ENCODE measurements around the gene SDF2. TPM values are rescaled to one million over a fixed set of nuclear protein-coding genes. Genes with fewer than 3 reads are reported as not detected.
A peak's percentile ranks its signal among the peaks of the same experiment; 100 is the strongest.

Gene SDF2
- 70.8 TPM for polyA plus RNA-seq (2013, experiment 1 of 2)
- polyA plus RNA-seq (2013, experiment 2 of 2), result 50.5 TPM

- H3K9me3 ChIP-seq (ENCODE audit: control insufficient read depth, low read length), result peaks cover 13% of the 10 kb centered on the region
- WGBS, 2 experiments (ENCODE audit: insufficient coverage in 2 of 2), result 0 to 1% methylated on average over 56 to 59 of the region's 66 CpGs
- peak within 1 kb of the TSS; percentile 86 for H3K4me3 ChIP-seq (ENCODE audit: extremely low read depth, insufficient read depth, low read length, poor library complexity, severe bottlenecking)
- H3K27ac ChIP-seq (ENCODE audit: low read depth, low read length, severe bottlenecking), result peak within 1 kb of the TSS; percentile 92
- H3K4me1 ChIP-seq (ENCODE audit: control insufficient read depth, insufficient read depth, low read length, poor library complexity, severe bottlenecking), result peaks cover 4% of the 10 kb centered on the region
- H3K36me3 ChIP-seq (ENCODE audit: control insufficient read depth, insufficient read depth, low read length), result peaks cover 64% of the 10 kb centered on the region
These were observed at the start of gene SDF2, which contains the start of gene SUPT6H for GRCh38 chr17:28661635-28662526. Gene SDF2 (minus strand): TSS chr17:28661906. CDS start chr17:28661876, 30 bp downstream. Gene SUPT6H (plus strand): TSS chr17:28662205. CDS start chr17:28673402, 11,197 bp downstream.

GRCh38 chr17:28710861-28711722 lies 49.4 kb upstream of the SDF2 start:
- WGBS, 2 experiments (ENCODE audit: insufficient coverage in 2 of 2), result 0% methylated on average over 66 to 67 of the region's 74 CpGs
- peaks cover 13% of the 10 kb centered on the region for H3K4me1 ChIP-seq (ENCODE audit: control insufficient read depth, insufficient read depth, low read length, poor library complexity, severe bottlenecking)
- H3K9me3 ChIP-seq (ENCODE audit: control insufficient read depth, low read length), result no peaks in the 10 kb centered on the region
- peaks cover 39% of the 10 kb centered on the region for H3K36me3 ChIP-seq (ENCODE audit: control insufficient read depth, insufficient read depth, low read length)
- H3K27ac ChIP-seq (ENCODE audit: low read depth, low read length, severe bottlenecking), result peak overlapping the region; percentile 92
- H3K4me3 ChIP-seq (ENCODE audit: extremely low read depth, insufficient read depth, low read length, poor library complexity, severe bottlenecking), result peak overlapping the region; percentile 58

- WGBS, 2 experiments (ENCODE audit: insufficient coverage in 2 of 2), result 100% methylated on average over 1 of the region's 2 CpGs
- Histone ChIP-seq H3K4me1 (ENCODE audit: control insufficient read depth, insufficient read depth, low read length, poor library complexity, severe bottlenecking) (no peaks in the 10 kb centered on the region), H3K9me3 (ENCODE audit: control insufficient read depth, low read length) (no peaks in the 10 kb centered on the region), H3K36me3 (ENCODE audit: control insufficient read depth, insufficient read depth, low read length) (peaks cover 39% of the 10 kb centered on the region), H3K4me3 (ENCODE audit: extremely low read depth, insufficient read depth, low read length, poor library complexity, severe bottlenecking) (no peak overlapping the region), H3K27ac (ENCODE audit: low read depth, low read length, severe bottlenecking) (no peak overlapping the region)
These were observed 45.6 kb upstream of the SDF2 start for GRCh38 chr17:28707339-28707720.

DNA sequence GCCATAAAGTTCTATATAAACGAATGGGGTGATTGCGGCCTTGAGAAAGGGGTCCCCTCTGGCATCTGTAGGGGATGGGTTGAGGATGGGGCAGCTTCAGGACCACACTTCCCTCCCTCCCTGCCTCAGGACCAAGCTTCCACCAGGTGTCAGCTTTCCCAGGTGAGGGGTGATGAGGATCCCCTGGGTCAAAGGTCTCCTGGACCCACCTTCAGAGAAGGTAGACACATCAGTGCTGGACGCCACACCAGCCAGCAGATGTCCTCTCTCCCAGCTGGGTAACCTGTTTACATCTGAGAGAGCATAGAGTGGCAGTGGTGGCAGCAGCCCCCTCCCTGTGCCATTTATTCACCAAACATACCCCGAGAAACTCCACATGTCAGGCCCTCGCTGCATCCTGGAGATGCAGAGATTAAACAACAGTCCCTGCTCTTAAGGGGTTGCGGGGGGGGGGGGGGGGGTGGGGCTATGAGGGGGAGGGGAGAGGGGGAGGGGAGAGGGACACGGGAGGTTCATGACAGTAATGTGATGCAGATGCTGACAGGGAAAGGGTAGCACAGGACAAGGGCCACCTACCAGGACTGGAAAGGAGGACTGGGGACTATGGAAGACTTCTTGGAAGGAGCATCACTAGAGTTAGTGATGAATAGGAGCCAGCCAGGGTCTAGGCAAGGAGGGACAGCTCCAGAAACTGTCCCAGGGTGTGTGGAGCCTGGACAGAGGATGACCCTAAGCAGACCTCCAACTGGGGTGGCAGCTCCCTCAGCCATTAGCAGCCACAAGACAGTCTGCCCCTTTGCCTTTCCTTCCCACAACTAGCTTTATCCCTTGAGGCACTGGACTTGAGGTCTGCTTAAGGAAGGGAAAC lies 45.0 kb upstream of the SDF2 start:
- no peak overlapping the region for H3K4me3 ChIP-seq (ENCODE audit: extremely low read depth, insufficient read depth, low read length, poor library complexity, severe bottlenecking)
- H3K9me3 ChIP-seq (ENCODE audit: control insufficient read depth, low read length), result no peaks in the 10 kb centered on the region
- no peak overlapping the region for H3K27ac ChIP-seq (ENCODE audit: low read depth, low read length, severe bottlenecking)
- peaks cover 46% of the 10 kb centered on the region for H3K36me3 ChIP-seq (ENCODE audit: control insufficient read depth, insufficient read depth, low read length)
- 29 to 83% methylated on average over 1 to 2 of the region's 7 CpGs for WGBS, 2 experiments (ENCODE audit: insufficient coverage in 2 of 2)
- H3K4me1 ChIP-seq (ENCODE audit: control insufficient read depth, insufficient read depth, low read length, poor library complexity, severe bottlenecking), result no peaks in the 10 kb centered on the region

DNA sequence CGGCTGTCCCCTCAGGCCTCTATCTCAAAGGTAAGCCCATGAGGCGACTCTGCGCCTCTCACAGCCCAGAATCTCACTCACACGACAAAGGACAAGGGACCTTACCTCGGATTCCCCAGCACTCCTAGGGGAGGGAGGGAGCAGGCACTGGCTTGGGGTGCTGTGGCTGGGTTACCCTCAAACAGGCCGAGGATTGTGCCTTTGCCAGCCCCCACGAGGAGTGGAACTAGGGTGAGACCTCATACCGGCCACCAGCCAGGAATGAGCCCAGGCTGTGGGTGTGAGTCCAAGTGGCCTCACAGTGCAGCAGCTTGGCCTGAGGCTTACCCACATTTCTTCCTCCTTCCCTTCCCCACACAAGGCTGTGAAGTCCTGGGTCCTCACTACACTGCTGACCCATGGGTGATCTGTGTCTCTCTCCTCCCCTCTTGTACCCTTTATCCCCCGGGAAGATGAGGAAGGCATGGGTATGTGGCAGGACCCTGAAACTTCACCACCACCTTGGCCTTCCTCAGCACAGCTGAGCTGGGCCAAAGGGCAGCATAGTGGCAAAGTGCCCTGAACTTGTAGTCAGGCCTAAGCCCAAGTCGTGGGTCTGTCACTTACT lies 44.1 kb upstream of the SDF2 start:
- peaks cover 54% of the 10 kb centered on the region for H3K36me3 ChIP-seq (ENCODE audit: control insufficient read depth, insufficient read depth, low read length)
- no peak overlapping the region for H3K4me3 ChIP-seq (ENCODE audit: extremely low read depth, insufficient read depth, low read length, poor library complexity, severe bottlenecking)
- H3K9me3 ChIP-seq (ENCODE audit: control insufficient read depth, low read length), result no peaks in the 10 kb centered on the region
- H3K4me1 ChIP-seq (ENCODE audit: control insufficient read depth, insufficient read depth, low read length, poor library complexity, severe bottlenecking), result no peaks in the 10 kb centered on the region
- WGBS, 2 experiments (ENCODE audit: insufficient coverage in 2 of 2), result 88 to 92% methylated on average over 3 to 8 of the region's 10 CpGs
- peak overlapping the region; percentile 16 for H3K27ac ChIP-seq (ENCODE audit: low read depth, low read length, severe bottlenecking)

DNA sequence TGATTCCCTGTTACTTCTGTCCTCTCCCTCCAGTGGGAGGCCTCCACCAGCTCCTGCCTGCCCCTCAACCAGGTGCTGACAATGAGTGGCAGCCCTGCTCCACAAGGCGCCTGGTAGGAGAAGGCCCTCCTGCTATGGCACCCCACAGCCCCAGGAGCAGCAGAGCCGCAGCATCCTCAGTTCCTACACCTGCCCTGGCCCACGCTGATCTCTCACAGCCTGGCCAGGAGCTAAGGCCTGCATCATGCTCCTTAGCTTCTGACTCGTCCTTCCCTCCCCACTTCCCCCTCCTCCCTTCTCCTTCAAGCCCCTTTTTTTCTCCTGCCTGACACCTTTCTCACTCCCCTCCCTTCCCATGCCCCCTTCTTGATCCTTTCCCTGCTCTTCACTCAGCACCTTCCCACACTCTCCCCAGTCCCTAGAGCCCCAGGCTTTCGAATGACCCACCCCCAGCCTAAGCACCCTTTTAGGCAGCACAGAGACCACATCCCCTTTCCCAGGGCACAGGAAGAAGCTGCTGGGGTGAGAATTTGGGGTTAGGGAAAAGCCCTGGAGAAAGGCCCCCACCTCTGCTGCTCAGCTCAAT lies 43.5 kb upstream of the SDF2 start:
- 80 to 87% methylated on average over 4 to 5 of the region's 5 CpGs for WGBS, 2 experiments (ENCODE audit: insufficient coverage in 2 of 2)
- Histone ChIP-seq H3K4me3 (ENCODE audit: extremely low read depth, insufficient read depth, low read length, poor library complexity, severe bottlenecking) (no peak overlapping the region), H3K9me3 (ENCODE audit: control insufficient read depth, low read length) (no peaks in the 10 kb centered on the region), H3K36me3 (ENCODE audit: control insufficient read depth, insufficient read depth, low read length) (peaks cover 61% of the 10 kb centered on the region), H3K4me1 (ENCODE audit: control insufficient read depth, insufficient read depth, low read length, poor library complexity, severe bottlenecking) (no peaks in the 10 kb centered on the region), H3K27ac (ENCODE audit: low read depth, low read length, severe bottlenecking) (peak overlapping the region; percentile 16)

DNA sequence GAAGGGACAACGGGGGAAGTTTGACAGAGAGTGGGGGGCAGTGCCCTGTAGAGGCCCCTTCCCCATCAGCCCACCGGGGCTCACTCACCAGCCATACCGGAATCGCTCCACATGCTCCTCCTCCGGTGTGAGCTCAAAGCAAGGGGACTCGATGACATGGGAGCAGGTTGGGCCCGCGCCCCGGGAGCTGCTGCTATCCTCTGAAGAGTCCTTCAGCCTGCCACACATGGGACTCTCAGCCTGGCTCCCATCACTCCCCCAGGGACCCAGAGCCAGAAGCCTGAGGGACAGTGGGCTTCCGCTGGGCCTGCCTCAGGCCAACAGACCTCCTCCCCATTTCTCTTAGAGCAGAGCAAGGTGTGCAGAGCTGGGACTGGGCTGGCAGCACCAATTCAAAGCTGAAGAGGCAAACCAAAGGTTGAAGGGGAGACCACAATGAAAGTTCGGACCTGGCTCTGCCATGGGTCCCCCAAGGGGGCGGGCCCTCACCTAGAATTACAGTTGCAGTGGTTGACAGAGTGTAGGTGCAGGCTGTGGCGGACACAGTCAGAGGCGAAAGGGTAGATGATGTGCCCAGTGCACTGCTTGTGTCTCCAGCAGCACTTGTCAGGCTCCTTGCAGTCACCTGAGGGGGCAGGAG lies 42.6 kb upstream of the SDF2 start:
- Histone ChIP-seq H3K9me3 (ENCODE audit: control insufficient read depth, low read length) (no peaks in the 10 kb centered on the region), H3K4me1 (ENCODE audit: control insufficient read depth, insufficient read depth, low read length, poor library complexity, severe bottlenecking) (no peaks in the 10 kb centered on the region), H3K27ac (ENCODE audit: low read depth, low read length, severe bottlenecking) (no peak overlapping the region), H3K4me3 (ENCODE audit: extremely low read depth, insufficient read depth, low read length, poor library complexity, severe bottlenecking) (no peak overlapping the region), H3K36me3 (ENCODE audit: control insufficient read depth, insufficient read depth, low read length) (peaks cover 63% of the 10 kb centered on the region)
- WGBS, 2 experiments (ENCODE audit: insufficient coverage in 2 of 2), result 92 to 94% methylated on average over 12 to 13 of the region's 14 CpGs

- 94 to 98% methylated on average over 11 to 15 of the region's 16 CpGs for whole genome bisulfite sequencing, 2 experiments (ENCODE audit: insufficient coverage in 2 of 2)
- Histone ChIP-seq H3K36me3 (ENCODE audit: control insufficient read depth, insufficient read depth, low read length) (peaks cover 66% of the 10 kb centered on the region), H3K4me3 (ENCODE audit: extremely low read depth, insufficient read depth, low read length, poor library complexity, severe bottlenecking) (no peak overlapping the region), H3K9me3 (ENCODE audit: control insufficient read depth, low read length) (no peaks in the 10 kb centered on the region), H3K4me1 (ENCODE audit: control insufficient read depth, insufficient read depth, low read length, poor library complexity, severe bottlenecking) (no peaks in the 10 kb centered on the region), H3K27ac (ENCODE audit: low read depth, low read length, severe bottlenecking) (no peak overlapping the region)
These were observed 42.0 kb upstream of the SDF2 start for GRCh38 chr17:28703552-28704218.

GRCh38 chr17:28702752-28703150 lies 41.0 kb upstream of the SDF2 start:
- no peaks in the 10 kb centered on the region for H3K9me3 ChIP-seq (ENCODE audit: control insufficient read depth, low read length)
- WGBS, 2 experiments (ENCODE audit: insufficient coverage in 2 of 2), result 58 to 66% methylated on average over 2 of the region's 3 CpGs
- peaks cover 75% of the 10 kb centered on the region for H3K36me3 ChIP-seq (ENCODE audit: control insufficient read depth, insufficient read depth, low read length)
- H3K27ac ChIP-seq (ENCODE audit: low read depth, low read length, severe bottlenecking), result no peak overlapping the region
- no peaks in the 10 kb centered on the region for H3K4me1 ChIP-seq (ENCODE audit: control insufficient read depth, insufficient read depth, low read length, poor library complexity, severe bottlenecking)
- H3K4me3 ChIP-seq (ENCODE audit: extremely low read depth, insufficient read depth, low read length, poor library complexity, severe bottlenecking), result no peak overlapping the region

Data from mesodermal cell (in vitro differentiated cells).